ENCODE data around the gene AMOT.

DNA sequence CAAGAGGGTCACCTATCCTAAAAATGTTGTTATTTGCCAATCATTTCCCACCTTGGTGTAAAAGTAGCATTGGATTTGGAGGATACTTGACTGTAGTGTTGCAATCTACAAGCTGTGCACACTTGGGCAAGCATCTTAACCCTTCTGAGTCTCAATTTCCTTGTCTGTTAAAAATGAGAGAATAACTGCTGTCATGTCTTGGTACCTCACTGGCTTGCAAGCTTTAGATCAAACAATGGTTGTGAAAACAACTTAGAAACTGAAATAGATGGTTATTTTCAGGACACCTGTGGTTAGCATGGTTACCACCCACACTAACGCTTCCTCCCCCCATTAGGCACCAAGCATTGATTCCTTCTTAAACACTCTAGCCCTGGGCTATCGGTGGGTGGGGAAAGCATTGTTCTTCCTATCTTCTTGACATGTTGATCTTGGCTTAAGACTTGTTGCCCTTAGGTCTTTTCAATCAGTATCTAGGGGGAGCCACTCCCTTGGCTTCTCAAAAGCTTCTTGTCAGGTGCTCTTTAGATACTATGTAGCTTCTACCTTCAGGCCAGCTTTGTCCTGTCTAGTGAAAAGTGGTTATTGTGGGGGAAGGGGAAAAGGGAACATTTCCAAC, 10.6 kb upstream of the AMOT start:
- TF ChIP-seq, protein P1, sequence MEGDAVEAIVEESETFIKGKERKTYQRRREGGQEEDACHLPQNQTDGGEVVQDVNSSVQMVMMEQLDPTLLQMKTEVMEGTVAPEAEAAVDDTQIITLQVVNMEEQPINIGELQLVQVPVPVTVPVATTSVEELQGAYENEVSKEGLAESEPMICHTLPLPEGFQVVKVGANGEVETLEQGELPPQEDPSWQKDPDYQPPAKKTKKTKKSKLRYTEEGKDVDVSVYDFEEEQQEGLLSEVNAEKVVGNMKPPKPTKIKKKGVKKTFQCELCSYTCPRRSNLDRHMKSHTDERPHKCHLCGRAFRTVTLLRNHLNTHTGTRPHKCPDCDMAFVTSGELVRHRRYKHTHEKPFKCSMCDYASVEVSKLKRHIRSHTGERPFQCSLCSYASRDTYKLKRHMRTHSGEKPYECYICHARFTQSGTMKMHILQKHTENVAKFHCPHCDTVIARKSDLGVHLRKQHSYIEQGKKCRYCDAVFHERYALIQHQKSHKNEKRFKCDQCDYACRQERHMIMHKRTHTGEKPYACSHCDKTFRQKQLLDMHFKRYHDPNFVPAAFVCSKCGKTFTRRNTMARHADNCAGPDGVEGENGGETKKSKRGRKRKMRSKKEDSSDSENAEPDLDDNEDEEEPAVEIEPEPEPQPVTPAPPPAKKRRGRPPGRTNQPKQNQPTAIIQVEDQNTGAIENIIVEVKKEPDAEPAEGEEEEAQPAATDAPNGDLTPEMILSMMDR (IDR thresholded peaks at IDR 0.05) = no peak
- TF ChIP-seq POLR2A (IDR thresholded peaks at IDR 0.05) = no peak
